GM18511 (cell line): Measurements from ENCODE around the gene NEO1.
"Not testable (repeated sequence)": the region's sequence is repeated elsewhere in the genome, so short reads cannot be mapped to it uniquely, and the experiment has no call there.

ENCODE experiments used
- ATAC-seq: cut with Tn5 transposase; IDR thresholded peaks from one replicate; pipeline ENCODE4 v1.9.1; 2021; ENCODE audit warnings: mild to moderate bottlenecking, moderate library complexity; ENCODE audit not compliant: unreplicated experiment

Gene NEO1

DNA sequence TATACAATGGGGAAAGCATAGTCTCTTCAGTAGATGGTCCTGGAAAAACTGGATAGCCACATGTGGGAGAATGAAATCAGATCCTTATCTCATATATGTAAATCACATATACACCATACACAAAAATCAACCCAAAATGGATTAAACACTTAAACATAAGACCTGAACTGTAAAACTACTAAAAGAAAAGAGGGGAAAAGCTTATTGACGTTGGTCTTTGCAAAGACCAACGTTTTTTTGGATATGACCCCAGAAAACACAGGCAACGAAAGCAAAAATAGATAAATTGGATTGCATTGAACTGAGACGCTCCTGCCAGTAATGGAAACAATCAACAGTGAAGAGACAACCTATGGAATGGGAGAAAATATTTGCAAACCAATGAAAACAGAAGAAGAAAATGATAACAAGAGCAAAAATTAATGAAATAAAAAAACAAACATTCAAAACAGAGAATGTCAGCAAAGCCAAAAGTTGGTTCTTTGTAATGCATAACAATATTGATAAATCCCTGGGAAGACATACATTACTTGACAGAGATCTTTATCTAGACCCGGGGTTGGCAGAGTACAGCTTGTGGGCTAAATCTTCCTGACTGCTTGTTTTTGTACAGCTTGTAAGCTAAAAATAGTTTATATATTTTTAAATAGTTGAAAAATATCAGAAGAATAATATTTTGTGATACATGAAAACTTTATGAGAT is 86.9 kb downstream of the NEO1 start:
- ATAC-seq: no peak

DNA sequence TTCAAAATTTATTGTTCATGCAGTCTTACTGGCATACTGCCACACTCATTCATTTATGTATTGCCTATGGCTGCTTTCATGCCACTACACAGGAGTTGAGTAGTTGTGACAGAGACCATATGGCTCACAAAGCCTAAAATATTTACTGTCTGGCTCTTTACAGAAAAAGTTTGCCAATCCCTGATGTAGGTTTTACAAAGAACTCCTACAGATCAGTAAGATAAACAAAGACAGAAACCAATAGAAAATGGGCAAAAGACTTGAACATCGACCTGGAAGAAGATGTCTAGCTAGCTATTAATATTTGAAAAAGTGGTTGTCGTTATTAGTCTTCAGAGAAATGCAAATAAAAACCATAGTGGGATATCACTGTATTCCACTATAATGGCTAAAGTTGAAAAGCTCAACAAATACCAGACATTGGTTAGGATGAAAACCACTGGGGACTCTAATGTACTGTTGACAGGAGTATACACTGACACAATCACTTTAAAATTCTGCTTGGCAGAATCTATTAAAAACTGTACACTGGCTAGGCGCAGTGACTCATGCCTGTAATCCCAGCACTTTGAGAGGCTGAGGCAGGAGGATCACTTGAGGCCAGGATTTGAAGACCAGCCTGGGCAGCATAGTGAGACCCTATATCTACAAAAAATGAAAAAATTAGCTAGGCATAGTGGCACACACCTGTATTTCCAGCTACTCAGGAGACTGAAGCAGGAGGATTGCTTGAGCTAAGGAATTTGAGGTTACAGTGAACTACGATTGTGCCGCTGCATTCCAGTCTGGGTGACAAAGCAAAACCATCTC is 87.7 kb downstream of the NEO1 start:
- no peak for ATAC-seq

DNA sequence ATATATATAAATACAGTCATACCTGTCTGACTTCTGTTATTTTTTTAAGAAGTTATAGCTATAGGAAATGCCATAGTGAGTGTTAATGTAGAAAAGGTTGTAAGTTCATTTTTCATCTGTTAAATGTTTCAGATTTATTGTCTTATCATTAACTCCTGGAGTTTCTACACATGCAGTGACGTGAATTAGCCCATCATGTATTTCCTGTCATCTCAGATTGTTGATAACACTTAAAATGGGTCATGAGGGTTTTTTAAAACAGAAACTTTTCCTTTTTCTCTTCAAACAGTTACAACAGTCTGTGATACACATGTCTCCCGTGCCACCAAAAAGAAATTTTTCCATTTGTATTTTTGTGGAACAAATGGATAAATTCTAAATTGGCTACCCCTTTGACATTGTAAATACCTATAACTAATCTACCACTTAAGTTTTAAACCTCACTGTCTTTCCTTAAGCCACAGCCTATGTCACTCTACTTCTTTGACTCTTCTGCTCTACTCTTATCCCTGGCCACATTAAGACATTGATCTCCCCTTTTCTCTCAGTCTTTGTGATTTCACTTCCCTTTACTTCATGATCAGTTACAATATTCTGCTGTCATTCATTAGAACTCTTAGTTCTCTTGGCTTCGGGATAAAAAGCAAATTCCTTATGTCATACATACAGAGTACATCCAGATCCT is 89.1 kb downstream of the NEO1 start:
- ATAC-seq: no peak

DNA sequence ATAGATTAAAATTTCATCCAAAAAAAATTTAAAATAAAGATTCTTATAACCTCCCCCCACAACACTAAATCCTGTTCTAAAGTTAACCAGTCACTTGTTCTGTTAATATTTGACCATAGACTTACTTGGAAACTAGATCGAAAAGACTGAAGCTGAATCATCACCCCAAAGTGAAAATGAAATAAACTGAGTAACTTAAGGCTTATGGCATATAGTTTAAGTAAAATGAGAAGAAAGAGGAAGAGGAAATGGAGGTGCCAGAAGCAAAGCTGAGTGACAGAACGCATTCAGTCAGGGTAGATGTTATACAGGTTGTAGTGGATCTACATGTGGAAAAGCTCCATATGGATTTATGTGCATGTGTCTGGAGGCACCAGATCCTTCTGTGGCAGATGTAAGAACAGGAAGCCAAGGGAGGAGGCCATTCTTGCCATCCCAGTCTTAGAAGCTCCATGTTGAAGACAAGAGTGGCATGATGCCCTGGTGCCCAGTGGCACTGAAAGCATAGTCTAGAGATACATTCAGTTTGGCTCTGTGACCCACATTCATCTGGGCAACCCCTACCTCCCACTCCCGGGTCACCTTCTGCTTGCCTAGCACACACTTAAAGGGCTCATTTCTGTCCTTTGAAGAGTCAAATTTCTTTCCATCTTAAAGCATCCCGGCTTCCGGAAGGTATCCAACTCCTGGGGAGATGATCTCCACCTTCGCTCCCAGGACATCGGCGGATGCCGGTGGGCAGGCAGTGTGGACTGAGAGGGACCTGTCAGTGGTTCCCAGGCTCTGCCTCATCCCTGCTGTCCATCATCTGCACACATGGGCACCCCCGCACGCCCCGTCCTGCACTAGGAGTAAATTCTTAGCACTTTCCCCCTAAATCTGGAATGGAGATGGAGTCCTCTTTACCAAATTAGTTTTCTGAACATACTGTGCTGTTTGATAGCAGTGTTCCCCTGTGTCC is 90.8 kb downstream of the NEO1 start:
- peak; percentile 76 for ATAC-seq

DNA sequence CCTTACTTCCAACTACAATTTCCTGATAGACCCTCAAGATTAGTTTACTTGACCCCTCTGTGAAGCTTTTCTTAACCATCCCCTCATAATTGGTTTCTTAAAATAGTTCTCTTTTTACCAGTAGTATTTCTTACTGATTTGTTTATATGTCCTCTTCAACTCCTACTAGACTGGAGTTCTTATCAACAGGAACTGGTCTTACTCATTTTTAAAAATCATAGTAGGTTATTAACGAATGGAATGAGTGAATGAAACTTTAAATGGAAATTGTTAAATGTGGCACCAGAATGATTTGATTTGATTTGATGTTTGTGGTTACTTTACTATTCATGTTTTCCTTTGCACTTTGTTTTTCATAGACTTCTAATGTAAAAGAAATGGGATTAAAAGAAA is 91.5 kb downstream of the NEO1 start:
- ATAC-seq: no peak

DNA sequence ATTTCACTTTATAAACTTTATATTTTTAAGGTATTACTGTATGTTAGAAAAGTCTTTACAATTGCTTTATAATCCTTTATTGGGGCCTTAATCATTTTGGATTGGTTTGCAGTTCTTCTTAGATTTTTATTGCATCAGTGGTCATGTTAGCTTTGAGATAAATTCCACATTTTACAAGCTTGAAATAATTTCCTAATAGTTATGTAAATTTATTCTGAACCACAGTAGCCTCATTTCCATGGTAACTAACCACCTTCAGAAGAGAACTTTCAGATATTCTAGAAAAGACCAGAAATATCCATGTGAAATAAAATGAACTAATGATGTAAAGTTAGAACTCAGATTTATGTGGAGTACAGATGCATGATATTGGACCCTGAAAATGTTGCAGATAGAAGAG is 94.2 kb downstream of the NEO1 start:
- no peak for ATAC-seq

DNA sequence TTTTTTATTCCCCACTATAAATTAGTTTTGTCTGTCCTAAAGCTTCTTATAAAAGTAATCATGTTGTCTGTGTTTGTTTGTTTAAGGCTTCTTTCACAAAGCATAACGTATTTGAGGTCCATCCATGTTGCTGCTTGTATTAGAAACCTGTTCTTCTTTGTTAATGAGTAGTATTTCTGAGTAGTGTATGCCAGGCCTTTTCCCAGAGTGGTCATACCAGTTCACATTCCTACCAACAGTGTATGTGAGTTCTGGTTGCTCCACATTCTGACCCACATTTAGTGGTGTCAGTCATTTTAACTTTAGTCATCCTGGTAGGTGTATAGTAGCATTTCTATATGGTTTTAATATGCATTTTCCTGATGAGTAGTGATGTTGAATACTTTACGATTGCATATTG is 98.6 kb downstream of the NEO1 start:
- no peak for ATAC-seq

DNA sequence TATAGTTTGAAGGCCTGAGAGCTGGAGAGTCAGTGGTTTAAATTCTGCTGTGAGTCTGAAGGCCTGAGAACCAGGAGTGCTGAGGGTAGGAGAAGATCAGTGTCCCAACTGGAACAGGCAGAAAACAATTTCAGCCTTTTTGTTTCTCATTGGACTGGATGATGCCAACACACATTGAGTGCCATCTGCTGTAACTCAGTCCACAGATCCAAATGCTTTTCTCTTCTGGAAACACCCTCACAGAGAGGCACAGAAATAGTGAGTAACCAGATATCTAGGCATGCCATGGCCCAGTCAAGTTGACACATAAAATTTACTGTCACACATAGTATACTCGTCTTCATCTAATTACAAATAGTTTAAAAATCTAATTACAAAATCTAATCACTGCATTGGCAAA is 100.8 kb downstream of the NEO1 start:
- no peak for ATAC-seq

DNA sequence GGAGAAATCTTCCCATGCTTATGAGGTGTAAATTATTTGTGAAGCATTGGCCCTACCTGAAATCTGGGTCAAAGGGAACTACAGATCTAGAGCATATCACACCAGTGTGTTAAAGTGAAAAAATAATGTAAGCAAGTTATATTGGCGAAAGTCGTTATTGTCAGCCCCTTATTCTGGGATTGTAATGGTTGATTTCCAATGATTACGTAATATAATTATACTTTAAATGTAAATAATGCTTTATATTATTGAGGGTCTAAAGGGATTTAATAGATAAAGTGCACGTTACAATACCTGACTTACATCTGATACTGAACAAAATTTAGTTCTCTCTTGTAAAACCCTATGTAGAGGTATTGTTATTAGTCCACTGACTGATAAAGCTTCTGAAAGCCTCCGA is 101.2 kb downstream of the NEO1 start:
- no peak for ATAC-seq

DNA sequence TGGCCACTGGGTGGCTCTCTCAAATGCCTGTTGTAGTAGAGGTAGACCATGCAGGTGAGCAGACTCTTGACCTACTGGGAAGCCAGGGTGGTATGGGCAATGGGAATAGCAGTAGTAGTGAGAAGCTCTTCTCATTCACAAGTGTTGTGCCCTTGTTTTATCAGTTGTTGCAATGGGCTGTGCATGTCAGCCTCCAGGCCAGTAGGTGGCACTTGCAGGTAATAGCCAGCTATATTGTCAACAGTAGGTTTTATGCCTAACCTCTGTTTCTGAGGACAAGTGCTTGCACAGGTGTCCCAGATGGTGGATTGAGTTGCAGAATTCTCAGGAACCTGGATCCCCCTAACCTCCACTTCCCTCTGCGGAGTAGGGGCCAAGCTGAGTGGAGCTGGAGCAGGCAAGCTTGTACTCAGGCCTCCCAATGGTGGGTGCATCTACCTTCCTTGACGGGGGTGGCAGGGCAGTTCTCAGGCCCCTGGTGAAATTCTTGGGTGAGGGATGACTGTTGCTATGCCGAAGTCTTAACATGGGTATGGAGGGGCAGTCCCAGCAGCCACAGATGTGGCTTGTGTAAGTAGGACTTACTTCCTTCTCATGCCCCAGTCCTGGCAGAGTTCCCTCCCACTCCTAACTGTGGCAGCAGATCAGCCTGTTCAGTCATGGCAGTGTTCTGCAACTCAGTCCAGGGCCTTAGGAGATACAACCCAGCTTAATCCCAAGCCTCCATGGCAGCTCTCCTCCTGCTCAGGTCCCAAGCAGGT is 104.3 kb downstream of the NEO1 start:
- no peak for ATAC-seq

DNA sequence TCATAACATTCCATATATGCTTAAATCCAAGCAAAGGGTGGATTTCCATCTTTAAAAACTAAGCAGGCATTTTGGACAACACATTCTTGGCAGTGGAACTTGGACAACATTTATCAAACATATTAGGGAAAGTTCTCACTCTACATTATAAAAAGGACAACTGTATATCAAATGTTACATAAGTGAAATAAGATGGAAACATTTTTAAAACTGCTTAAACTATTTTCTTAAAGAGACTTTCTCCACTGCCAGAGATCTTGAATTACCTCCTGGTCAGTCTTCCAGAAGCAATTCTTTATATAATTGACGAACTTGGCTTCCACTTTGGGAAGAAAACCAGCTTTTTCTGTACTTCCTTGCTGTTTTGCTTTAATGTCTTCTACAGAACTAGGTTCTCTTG is 109.3 kb downstream of the NEO1 start:
- no peak for ATAC-seq

DNA sequence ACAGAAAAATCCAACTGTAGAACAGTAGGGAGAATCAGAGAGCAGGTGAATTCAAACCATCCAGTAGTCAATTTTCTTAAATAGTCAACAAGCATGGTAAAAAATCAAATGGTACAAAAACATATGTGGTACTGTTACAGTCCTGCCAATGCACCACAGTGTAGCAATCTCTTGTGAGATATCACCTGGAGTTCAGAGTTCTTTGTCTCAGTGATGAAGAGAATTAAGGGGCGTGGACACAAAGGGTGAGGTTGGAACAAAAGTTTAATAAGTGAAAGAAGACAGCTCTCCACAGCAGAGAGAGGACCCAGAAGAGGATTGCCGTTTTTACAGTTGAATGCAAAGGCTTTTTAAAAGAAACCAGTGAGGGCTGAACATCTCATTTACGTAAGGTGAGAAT is 113.2 kb downstream of the NEO1 start:
- no peak for ATAC-seq

DNA sequence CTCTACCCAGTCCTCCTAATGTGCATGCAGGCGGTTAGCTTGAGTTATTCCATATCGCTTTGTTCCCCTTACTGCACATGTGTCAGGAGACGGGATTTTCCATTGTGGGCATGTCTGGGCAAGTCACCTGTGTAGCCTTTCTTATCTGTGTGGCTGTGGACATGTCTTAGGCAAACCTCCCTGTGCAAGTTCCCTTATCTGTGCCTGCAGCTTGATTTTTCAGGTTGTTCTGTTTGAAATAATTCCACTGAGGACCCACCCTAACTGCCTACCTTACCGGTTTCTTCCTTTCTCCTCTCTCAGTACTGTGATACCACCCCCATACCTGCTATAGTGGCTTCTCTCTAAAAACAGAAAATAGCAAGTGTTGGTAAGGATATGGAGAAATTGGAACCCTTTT is 113.6 kb downstream of the NEO1 start:
- ATAC-seq: no peak

DNA sequence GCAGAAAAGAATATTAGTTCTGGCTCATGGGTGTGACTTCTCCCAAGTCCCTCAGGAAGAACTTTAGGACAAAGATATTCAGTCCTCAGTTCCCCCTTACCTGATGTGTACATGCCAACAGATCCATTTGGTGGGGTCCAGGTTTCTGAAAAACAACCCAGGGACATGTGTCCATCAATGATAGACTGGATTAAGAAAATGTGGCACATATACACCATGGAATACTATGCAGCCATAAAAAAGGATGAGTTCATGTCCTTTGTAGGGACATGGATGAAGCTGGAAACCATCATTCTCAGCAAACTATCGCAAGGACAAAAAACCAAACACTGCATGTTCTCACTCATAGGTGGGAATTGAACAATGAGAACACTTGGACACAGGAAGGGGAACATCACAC is 114.4 kb downstream of the NEO1 start:
- ATAC-seq: not testable (repeated sequence)

DNA sequence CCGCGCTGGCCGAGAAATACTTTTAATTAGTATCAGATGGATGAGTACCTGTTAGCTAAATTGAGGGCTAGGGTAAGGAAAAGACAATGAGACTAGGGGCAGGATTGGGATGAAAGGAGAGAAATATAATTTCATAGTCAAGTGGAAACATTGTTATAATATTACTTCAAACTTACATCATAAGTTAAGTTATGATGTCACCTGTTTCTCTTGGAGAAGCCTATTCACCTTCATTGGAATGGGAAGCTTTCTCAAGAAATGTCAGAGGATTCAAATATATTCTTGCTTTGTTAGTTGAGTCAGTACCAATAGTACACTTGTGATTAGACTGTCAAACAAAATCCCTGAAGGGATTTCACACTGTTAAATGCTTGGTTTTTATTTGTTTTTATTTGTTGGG is 116.2 kb downstream of the NEO1 start:
- ATAC-seq: no peak

DNA sequence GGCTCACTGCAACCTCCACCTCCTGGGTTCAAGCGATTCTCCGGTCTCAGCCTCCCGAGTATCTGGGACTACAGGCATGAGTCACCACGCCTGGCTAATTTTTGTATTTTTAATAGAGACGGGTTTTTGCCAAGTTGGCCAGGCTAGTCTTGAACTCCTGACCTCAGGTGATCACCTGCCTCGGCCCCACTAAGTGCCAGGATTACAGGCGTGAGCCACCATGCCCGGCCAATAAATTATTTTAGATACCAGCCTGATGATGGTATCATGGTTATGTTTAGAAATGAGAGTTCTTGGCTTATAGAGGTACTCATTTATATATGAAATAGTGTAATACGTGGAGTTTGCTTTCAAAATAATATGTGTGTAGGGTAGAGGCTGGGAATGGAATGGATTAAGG is 119.4 kb downstream of the NEO1 start:
- no peak for ATAC-seq

DNA sequence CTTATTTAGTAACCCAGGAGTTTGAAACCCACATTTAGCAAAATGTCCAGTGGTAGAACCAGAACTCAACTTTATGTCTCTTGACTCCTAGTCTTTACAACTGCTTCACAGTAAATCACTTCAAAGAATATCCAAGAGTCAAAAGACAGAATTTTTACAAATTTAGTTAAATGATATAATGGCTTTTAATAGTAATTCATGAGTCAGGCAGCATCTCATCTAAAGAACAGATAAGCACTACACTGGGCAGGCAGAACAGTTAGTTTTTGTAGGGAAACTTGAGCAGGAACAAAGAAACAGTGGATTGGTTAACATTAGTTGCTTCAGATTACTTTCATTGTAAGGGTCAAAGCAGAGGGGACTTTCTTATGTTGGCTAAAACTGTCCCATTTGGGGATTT is 120.2 kb downstream of the NEO1 start:
- no peak for ATAC-seq

DNA sequence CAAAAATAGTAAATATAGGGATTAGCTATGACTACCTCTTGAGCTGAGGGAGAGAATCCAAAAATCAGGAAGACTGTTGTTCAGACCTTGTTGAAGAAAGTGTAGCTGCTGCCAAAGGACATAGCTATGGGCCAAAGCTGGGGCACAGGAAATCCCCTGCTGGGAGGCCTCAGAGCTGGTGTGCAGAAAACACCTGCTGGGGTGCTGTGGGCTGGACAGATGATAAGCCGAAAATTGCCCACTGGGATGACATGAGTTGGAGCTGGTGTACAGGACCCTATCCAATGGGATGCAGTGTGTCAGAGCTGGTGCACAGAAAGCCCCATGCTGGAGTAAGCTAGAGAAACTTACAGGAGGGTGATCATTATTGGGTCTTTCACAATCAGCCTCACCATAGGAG is 121.9 kb downstream of the NEO1 start:
- no peak for ATAC-seq

DNA sequence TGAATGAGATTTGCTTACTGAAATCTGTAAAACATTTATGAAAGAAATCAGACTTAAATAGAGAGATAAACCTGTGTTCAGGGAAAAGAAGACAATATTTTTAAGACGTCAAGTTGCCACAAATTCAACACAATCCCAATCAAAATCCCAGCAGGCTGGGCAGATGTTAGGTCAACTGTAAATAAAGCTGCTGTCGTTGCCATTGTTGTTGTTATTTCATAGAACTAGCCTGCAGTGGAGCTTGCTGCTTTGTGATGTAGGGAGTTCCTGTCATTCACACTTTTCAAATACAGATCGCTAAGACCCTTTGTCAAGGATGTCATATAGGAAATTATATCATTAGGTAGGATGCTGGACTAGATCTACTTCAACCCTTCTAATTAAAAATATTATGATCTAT is 123.1 kb downstream of the NEO1 start:
- ATAC-seq: no peak

DNA sequence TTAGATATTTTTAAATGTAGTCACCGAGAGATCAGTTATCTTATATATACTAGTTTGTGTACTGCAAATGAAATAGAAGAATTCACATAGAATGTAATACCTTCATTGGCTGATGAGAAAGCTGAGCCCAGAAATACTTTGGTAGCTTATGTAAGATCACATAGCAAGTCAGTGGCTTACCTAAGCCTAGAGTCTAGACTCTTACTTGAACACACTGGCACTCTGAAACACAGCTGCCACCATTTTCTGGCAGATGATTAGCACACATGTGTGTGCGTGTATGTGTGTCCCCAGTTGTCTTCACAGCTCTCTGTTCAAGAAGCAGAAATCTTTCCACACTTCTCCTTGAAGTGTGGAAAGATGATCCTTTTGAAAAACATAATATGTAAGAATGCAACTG is 124.3 kb downstream of the NEO1 start:
- no peak for ATAC-seq
